M059J (cell line): ENCODE data around the gene ADIRF. TPM values are rescaled to one million over a fixed set of nuclear protein-coding genes. Genes with fewer than 3 reads are reported as not detected.
"Not testable (repeated sequence)": the region's sequence is repeated elsewhere in the genome, so short reads cannot be mapped to it uniquely, and the experiment has no call there.

Source experiments
- DNase-seq: peaks from one replicate; pipeline ENCODE4 v3.0.0-alpha.2; 2012; ENCODE audit warnings: low read depth
- total RNA-seq: library from RNA; depleted of rRNA; stranded (reverse); fragments of >200 nt; shearing (Covaris generic); gene quantifications from 2 replicates; pipeline ENCODE4 v1.2.3, GENCODE V29; 2014; rRNA removed

ADIRF gene
- 4.2 and 4.7 TPM in 2 replicates for total RNA-seq

- DNase-seq, result peak; percentile 55
Measured at GRCh38 chr10:86968271-86968993, at the start of gene ADIRF. TSS of gene ADIRF (plus strand) at chr10:86968482. CDS start at chr10:86968545, 63 bp downstream.

GRCh38 chr10:86922553-86922961 lies 45.7 kb upstream of the ADIRF start:
- DNase-seq, result no peak

GRCh38 chr10:86929468-86930380 lies 38.6 kb upstream of the ADIRF start:
- DNase-seq, result no peak

DNA sequence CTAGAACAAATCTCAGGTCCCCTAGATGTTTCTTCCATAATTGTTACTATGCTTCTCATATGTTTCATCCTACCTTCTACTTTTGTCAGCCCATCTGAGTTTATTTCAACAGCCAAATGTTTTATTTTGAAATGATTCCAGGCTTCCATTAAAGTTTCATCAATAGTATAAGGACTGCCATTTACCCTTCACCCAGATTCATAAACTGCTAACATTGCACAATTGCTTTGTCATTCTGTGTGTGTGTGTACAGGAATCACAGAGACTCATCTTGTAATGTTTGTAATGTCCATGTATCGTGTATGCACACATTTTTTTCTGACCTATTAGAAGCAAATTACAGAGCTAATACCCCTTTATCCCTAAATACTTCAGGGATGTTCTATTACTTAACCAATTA lies 36.4 kb upstream of the ADIRF start:
- DNase-seq, result no peak

- no peak for DNase-seq
Measured at GRCh38 chr10:86932674-86933073, 35.6 kb upstream of the ADIRF start.

DNA sequence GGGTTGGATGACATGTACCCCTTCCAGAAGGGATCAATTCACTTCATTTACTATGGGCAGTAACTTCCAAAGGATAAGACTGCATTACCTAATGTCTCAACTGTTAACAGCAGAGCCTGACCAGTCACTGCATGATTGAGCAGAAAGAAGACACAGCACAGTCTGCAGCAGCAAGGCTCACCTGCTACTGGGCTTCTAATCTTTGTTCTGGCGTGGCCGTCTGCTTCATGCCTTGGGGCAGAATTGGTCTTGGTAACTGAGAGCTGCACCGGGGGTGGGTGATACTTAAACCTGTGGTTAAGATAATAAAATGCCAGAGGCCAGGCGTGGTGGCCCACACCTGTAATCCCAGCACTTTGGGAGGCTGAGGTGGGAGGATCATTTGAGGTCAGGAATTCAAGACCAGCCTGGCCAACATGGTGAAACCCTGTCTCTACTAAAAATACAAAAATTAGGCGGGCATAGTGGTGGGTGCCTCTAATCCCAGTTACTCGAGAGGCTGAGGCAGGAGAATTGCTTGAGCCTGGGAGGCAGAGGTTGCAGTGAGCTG lies 34.0 kb upstream of the ADIRF start:
- not testable (repeated sequence) for DNase-seq

DNA sequence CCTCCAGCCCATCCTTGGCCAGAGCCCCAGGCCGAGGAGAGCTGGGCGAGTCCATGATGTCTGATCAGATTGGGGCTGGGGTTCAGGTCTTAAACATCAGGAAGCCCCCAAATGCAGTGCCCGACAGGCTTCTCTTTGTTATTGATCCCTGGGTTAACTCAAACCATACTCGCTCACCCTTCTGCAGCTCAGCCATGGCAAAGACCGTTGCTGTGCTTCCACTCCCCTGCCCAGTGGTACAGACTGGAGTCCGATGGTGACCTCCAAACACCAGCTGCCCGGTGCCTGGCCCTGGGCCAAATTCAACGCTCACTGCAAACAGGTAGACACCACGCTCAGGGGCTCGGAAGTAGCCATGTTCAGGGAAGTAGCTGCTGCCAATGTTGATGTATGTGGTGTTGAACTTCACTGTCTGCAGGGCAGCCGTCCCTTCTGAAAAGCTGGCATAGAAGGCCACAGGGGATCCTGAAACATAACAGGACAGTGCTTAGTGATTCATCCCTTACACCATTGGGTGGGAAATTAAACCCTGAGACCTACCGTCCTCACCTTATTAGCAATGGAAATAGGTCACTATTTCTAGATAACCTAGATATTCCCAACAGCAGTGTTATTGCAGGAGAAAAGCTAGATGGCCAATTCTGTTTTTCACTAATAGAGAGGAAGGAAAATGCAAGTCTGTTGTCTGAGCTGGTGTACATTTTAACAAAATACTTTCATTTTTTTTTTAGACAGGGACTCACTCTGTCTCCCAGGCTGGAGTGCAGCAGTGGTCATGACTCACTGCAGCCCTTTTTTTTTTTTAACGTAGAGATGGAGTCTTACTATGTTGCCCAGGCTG lies 31.4 kb upstream of the ADIRF start:
- peak; percentile 64 for DNase-seq

DNA sequence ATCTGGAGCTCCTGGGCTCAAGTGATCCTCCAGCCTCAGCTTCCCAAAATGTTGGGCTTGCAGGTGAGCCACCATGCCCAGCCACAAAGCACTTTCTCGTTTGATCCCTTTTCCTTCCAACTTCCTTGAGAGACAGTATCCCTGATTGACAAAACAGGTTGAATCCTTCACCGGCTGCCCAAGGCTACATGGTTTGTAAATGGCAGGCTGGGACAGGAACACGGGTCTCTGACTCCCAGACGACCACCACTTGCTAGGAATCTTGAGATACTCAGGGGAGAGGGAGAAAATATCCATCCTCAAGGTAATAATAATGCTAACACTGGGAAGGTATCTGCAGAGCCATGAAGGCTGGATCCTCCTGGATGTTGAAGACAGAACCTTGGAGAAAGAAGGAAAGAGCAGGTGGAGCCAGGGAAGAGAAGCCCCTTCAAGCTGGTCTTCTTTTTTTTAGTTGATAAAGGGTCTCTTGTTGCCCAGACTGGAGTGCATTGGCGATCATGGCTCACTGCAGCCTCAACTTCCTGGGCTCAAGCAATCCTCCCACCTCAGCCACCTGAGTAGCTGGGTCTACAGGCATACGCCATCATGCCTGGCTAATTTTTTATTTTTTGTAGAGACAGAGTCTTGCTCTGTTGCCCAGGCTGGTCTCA lies 30.7 kb upstream of the ADIRF start:
- no peak for DNase-seq

- no peak for DNase-seq
Measured at GRCh38 chr10:86938260-86938659, 30.0 kb upstream of the ADIRF start.

GRCh38 chr10:86940076-86940475 lies 28.2 kb upstream of the ADIRF start:
- DNase-seq, result not testable (repeated sequence)

DNA sequence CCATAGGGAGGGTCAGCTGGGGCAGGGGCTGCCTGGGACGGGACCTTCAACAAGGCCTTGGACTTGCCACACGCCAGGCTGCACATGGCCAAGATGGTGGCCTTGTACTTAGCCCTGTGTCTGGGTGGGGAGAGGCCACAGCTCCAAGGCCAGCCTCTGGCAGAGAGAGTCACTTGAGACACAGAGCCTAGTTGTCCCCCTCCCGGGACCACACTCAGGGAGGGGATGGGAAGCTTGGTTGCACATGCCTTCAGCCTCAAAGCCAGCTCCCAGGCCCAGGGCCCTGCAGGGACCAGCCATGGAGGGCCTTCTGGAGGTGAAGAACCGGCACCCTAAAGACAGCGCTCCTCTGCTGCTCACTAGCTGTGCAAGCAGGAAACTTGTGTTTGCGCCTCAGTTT lies 27.6 kb upstream of the ADIRF start:
- no peak for DNase-seq

DNA sequence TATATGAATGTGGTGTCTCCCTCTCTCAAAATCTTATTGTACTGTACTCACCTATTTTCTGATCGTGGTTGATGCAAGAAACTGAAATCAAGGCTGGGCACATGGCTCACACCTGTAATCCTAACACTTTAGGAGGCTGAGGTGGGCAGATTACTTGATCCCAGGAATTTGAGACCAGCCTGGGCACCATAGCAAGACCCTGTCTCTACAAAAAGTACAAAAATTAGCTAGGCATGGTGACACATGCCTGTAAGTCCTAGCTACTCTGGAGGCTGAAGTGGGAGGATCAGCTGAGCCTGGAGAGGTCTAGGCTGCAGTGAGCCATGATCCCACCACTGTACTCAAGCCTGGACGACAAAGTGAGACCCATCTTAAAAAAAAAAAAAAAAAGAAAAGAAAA lies 26.9 kb upstream of the ADIRF start:
- no peak for DNase-seq

DNA sequence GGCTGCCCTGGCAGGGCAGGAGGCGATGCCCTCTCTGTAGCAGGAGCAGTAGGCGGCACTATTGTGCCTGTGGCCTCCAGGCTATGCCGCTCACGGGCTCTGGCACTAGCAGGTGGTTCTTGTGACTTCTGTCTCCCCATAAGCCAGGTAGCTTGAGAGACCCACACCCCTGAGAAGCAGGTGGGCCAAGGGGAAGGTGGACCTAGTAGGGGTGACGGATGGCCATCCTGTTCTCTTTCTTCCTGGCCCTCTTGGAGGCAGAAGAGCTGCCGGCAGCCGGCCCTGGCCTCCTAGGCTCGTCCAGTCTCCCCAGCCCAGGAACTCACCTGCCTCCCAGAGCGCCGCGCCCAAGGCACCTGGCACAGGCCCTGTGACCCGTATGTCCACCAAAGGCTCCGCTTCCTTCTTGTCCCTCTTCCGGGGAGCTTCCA lies 26.3 kb upstream of the ADIRF start:
- no peak for DNase-seq

DNA sequence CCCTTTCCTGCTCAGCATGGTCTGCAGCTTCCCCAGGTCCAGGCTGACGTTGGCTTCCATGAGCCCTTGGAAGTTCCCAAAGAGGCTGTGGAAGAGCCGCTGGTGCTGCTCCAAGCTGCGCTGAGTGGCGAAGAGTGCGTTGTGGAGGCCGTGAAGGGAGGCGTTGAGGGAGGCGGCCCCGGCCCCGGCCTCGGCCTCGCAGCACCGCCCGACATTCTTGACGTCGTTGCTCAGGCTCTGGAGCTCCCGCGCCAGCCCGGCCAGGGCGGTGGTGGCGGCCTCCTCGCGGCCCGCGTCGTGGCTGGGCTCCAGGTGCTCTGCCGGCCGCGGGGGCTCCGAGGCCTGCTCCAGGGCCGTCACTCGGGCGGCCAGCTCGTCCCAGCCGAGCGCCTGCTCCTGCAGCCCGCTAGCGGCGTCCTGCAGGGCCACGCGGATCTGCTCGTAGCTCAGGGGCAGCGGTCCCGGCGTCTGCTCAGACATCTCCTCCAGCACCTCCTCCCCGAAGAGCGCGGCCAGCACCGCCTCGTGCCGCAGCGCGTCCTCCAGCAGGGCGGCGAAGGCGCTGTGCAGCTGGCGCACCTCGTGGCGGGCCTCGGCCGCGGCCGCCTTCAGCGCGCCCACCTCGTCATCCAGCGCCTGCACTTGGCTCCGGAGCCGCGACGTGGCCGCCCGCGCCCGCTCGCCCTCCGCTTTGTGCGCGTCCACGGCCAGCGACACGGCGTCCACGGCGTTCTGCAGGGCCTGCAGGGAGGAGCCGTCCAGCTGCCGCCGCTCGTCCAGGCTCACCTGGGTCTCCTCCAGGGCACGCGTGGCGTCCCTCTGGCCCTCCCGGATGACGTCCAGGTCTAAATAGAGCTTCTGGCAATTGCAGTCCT lies 25.6 kb upstream of the ADIRF start:
- no peak for DNase-seq

DNA sequence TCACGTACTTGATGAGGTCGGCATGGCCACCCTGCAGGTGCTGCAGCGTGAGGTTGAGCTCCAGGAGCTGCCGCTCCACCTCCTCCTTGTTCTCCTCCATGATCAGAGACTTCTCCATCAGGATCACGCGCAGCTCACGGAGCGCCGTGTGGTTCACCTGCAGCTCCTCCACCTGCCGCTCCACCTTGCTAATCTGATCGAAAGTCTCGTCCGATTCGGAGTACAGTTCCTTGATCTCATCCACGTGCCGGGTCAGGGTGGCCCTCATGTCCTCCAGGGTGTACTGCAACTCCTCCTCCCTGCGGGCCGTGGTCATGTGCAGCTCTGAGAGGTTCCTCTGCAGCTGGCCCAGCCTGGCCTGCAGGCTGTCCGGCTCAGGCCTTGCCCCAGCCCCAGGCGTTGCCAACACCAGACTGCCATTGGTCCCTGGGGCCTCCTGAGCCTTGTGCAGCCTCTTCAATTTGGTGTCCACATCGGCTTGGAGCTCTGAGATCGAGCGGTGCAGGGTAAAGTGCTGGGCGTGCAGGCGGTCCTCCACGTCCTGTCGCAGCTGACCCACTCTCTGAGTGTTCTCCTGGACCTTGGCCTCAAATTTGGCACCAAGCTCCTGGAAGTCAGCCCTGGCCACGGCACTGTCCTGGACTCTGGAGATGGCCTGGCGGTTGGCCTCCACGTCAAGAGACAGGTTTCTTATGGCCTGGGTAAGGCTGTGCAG lies 24.8 kb upstream of the ADIRF start:
- DNase-seq, result no peak

- no peak for DNase-seq
Measured at GRCh38 chr10:86944031-86944419, 24.3 kb upstream of the ADIRF start.

GRCh38 chr10:86944471-86944870 lies 23.8 kb upstream of the ADIRF start:
- peak; percentile 32 for DNase-seq

DNA sequence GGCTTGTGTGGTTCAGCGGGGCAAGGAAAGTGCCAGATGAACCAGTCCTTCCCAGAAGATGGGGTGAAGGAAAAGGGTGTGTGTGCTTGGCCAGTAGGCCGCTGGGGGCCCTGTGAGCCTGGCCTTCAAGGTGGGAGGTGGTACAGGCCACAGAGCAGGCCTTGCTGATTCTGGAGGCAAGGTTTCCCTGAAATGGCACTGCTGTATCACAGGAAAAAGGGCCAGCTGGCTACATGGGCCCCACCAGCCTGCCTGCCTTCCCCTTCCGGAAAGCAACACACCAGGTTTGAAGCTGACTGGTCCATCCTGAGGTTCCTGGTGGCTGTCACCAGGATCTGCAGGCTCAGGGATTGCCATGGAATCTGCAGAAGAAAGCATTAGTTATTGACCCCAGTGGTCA lies 23.4 kb upstream of the ADIRF start:
- no peak for DNase-seq
